Suprapubic skin (tissue), 4 donors: ENCODE measurements around the gene SPON2. TPM values are rescaled to one million over a fixed set of nuclear protein-coding genes. Genes with fewer than 3 reads are reported as not detected.

Experiments
- DNase-seq, 2 donors: peaks; one replicate each; pipeline ENCODE4 v3.0.0-alpha.2; 2019; ENCODE audit warnings: low spot score in 2 of 2
- H3K27ac ChIP-seq: fragments of 200-600 bp; sonication (generic); one replicate; pipeline ENCODE4 v1.5.1; 2019
- H3K27me3 ChIP-seq: fragments of 200-600 bp; sonication (generic); one replicate; pipeline ENCODE4 v1.5.1; 2019
- H3K36me3 ChIP-seq: fragments of 200-600 bp; sonication (generic); one replicate; pipeline ENCODE4 v1.5.1; 2019
- H3K4me1 ChIP-seq: fragments of 200-600 bp; sonication (generic); one replicate; pipeline ENCODE4 v1.5.1; 2019
- H3K4me3 ChIP-seq: fragments of 200-600 bp; sonication (generic); one replicate; pipeline ENCODE4 v1.5.1; 2019; ENCODE audit warnings: mild to moderate bottlenecking
- H3K9me3 ChIP-seq: fragments of 200-600 bp; sonication (generic); one replicate; pipeline ENCODE4 v1.5.1; 2019
- EP300 ChIP-seq: sonication (generic); formaldehyde crosslinking; IDR thresholded peaks from one replicate; pipeline ENCODE4 v1.6.1; 2017; ENCODE audit warnings: antibody characterized with exemption
- POLR2A ChIP-seq, 2 donors: fragments of 450-650 bp; IDR thresholded peaks; one replicate each; pipeline ENCODE4 v1.6.1; 2017; ENCODE audit warnings: antibody characterized with exemption in 2 of 2, mild to moderate bottlenecking in 2 of 2, moderate library complexity in 2 of 2
- POLR2AphosphoS5 ChIP-seq, 3 donors: sonication (generic); formaldehyde crosslinking; IDR thresholded peaks; one replicate each; pipeline ENCODE4 v1.6.1; 2017; ENCODE audit warnings: antibody characterized with exemption in 3 of 3
- WGBS: methylation state at CpG from one replicate; pipeline ENCODE4 v1.1.5; 2018; 5-methylcytosine and 5-hydroxymethylcytosine counted together
- total RNA-seq, 4 donors: library from RNA; depleted of rRNA; stranded (reverse); fragments of >200 nt; gene quantifications; one replicate each; pipeline ENCODE4 v1.1.0, GENCODE V29; 2016
- TF ChIP-seq, protein P1 (sequence below), 2 donors: fragments of 200-600 bp in 1 of 2; fragments of 450-650 bp in 1 of 2; sonication (generic) in 1 of 2; IDR thresholded peaks; one replicate each; pipeline ENCODE4 v1.5.1; 2016 to 2019; ENCODE audit warnings: antibody characterized with exemption in 2 of 2, mild to moderate bottlenecking in 1 of 2, moderate library complexity in 1 of 2

SPON2 gene
- total RNA-seq, 4 donors from 2014 or later, result 22.5 to 52.3 (median 31.8) TPM

DNA sequence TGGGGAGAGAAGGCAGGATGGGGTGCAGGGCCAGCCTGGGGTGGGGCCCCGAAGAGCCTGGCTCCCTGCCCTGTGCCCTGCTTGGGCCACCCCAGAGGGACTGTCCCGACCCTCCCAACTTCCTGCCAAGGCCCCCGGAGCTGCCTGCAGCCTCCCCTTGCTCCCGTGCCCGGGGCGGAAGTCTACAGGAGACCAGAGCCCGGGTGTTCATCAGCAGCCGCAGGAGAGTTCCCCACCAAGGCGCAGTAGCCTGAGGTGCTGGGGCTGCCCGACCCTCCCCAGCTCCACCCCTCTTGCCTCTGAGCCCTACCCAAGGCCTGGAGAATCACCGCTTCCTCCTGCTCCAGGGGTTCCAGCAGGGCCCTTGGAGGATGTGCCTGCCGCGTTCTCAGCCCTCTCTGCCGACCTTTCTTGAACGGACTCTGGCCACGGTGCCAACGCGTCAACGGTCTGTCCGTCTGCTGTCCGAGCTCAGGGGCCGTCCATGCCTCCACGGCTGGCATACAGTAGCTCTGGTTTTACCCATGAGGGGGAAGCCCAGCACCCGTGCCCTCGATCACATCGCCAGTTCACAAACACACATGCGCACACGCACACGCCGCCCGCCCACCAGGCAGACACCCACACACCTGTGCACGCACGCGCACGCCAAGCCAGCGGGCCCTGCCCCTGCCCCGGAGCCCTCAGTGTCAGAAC is 36.0 kb upstream of the SPON2 start:
- Histone ChIP-seq H3K27ac (no peak overlapping the region), H3K9me3 (no peaks in the 10 kb centered on the region), H3K36me3 (peaks cover 20% of the 10 kb centered on the region), H3K4me1 (peaks cover 60% of the 10 kb centered on the region), H3K27me3 (no peaks in the 10 kb centered on the region), H3K4me3 (no peak overlapping the region)
- WGBS, result 52% methylated on average over 27 of the region's 37 CpGs
- no peak for TF ChIP-seq POLR2AphosphoS5 (IDR thresholded peaks at IDR 0.05)
- no peak for TF ChIP-seq POLR2A (IDR thresholded peaks at IDR 0.05)
- TF ChIP-seq EP300, result no peak
- TF ChIP-seq, protein P1, sequence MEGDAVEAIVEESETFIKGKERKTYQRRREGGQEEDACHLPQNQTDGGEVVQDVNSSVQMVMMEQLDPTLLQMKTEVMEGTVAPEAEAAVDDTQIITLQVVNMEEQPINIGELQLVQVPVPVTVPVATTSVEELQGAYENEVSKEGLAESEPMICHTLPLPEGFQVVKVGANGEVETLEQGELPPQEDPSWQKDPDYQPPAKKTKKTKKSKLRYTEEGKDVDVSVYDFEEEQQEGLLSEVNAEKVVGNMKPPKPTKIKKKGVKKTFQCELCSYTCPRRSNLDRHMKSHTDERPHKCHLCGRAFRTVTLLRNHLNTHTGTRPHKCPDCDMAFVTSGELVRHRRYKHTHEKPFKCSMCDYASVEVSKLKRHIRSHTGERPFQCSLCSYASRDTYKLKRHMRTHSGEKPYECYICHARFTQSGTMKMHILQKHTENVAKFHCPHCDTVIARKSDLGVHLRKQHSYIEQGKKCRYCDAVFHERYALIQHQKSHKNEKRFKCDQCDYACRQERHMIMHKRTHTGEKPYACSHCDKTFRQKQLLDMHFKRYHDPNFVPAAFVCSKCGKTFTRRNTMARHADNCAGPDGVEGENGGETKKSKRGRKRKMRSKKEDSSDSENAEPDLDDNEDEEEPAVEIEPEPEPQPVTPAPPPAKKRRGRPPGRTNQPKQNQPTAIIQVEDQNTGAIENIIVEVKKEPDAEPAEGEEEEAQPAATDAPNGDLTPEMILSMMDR (IDR thresholded peaks at IDR 0.05), result no peak
- DNase-seq, result peak; percentile 66 to 79

DNA sequence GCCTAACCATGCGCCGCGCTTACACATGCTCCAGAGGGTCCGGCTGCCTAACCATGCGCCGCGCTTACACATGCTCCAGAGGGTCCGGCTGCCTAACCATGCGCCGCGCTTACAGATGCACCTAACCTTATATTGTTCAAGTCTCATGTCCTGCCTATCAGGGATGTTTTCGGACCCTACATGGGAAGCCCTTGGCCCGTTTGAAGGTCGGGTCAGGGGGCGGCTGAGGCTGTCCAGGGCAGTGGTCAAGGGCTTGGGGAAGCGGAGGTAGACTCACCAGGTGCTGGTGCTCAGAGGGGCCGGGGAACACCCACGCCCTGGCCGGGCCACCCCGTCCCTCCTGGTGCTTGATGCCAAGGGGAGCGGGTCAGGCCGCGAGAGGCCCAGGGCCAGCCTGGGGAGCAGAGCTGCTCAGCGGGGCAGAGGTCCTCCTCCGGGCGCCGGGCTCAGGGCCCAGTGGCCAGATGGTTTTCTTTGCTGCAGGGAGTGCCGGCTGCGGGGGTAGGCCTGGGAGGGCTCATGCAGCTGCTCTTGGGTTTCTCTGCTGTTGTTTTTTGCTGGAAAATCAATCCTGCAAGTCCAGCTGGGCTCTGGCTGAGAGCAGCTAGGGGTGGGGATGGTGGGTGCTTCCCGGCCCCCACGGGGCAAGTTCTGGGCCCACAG is 35.4 kb upstream of the SPON2 start:
- H3K36me3 ChIP-seq, result peaks cover 13% of the 10 kb centered on the region
- H3K4me1 ChIP-seq, result peaks cover 60% of the 10 kb centered on the region
- no peak overlapping the region for H3K27ac ChIP-seq
- H3K27me3 ChIP-seq, result no peaks in the 10 kb centered on the region
- DNase-seq, result peak; percentile 68 to 83
- no peak overlapping the region for H3K4me3 ChIP-seq
- WGBS, result 84% methylated on average over 16 of the region's 31 CpGs
- TF ChIP-seq EP300 (no peak), POLR2AphosphoS5 (IDR thresholded peaks at IDR 0.05) (no peak), POLR2A (IDR thresholded peaks at IDR 0.05) (no peak)
- TF ChIP-seq, protein P1 (IDR thresholded peaks at IDR 0.05), result no peak
- H3K9me3 ChIP-seq, result no peaks in the 10 kb centered on the region

DNA sequence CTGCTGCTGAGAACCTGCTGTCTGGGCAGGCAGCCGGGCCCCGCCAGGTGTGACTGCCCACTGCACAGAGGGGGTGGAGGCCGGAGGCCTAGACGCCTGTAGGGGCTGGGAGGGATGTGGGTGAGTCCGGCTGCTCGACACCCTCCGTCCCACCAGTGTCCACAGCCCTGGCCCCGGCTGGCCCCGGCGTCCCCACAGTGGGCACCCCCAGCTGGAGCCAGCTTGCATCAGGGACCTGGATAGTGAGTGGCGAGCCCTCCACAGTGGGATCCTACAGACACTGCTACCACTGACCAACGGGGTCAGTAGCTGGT is 34.7 kb upstream of the SPON2 start:
- Histone ChIP-seq H3K9me3 (no peaks in the 10 kb centered on the region), H3K27me3 (no peaks in the 10 kb centered on the region), H3K27ac (no peak overlapping the region), H3K4me3 (no peak overlapping the region), H3K4me1 (peaks cover 59% of the 10 kb centered on the region), H3K36me3 (peaks cover 7% of the 10 kb centered on the region)
- WGBS, result 93% methylated on average over 3 of the region's 12 CpGs
- TF ChIP-seq POLR2A (IDR thresholded peaks at IDR 0.05) (no peak), EP300 (no peak), POLR2AphosphoS5 (IDR thresholded peaks at IDR 0.05) (no peak)
- TF ChIP-seq, protein P1 (IDR thresholded peaks at IDR 0.05), result no peak
- DNase-seq, result peak; percentile 65 to 74

DNA sequence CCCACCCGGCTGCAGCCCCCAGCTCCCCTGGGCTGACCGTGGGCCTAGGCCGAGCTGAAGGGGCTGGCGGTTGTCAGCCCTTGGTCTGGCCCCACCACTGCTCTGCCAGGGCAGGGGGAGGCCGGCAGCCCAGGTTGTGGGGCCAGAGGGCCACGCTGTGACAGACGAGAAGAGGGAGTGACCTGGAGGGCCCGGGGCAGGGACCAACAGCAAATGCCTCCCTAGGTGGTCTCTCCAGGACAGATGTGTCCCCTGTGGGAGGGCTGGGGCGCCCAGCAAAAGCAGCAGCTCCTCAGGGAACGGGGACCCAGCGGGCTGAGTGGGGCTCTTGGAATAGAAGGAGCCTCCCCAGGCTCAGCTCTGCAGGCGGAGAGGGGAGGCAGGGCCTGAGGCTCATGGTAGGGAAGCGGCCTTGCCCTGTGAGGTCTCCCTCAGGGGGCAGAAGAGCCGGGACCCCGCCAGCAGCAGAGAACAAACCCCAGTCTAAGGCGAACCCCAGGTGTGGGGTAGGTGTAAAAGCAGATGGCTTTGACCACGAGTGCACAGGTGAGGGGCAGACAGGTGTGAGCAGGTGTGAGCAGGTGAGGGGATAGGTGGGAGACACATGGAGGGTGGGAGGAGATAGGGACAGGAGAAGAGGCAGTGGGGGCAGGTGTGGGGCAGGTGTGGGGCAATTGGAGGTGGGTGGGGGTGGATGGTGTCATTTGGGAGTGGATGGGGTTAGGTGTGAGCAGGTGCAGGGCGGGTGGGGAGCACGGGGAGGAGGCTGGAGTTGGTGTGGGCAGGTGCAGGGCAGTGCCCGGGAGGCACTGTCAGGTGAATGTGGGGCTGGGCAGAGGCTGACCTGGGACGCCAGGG is 34.1 kb upstream of the SPON2 start:
- H3K4me1 ChIP-seq, result peaks cover 54% of the 10 kb centered on the region
- no peak overlapping the region for H3K27ac ChIP-seq
- DNase-seq, result peak in 1 of 2 donors; percentile 79
- no peaks in the 10 kb centered on the region for H3K27me3 ChIP-seq
- H3K36me3 ChIP-seq, result peaks cover 3% of the 10 kb centered on the region
- no peak overlapping the region for H3K4me3 ChIP-seq
- 88% methylated on average over 16 of the region's 21 CpGs for WGBS
- TF ChIP-seq, protein P1 (IDR thresholded peaks at IDR 0.05), result no peak
- no peak for TF ChIP-seq POLR2AphosphoS5 (IDR thresholded peaks at IDR 0.05)
- TF ChIP-seq EP300, result no peak
- TF ChIP-seq POLR2A (IDR thresholded peaks at IDR 0.05), result no peak
- no peaks in the 10 kb centered on the region for H3K9me3 ChIP-seq
